Fibroblast of villous mesenchyme (primary cell): ENCODE data around the gene EVPLL. TPM values are rescaled to one million over a fixed set of nuclear protein-coding genes. Genes with fewer than 3 reads are reported as not detected.
"Not testable (repeated sequence)": the region's sequence is repeated elsewhere in the genome, so short reads cannot be mapped to it uniquely, and the experiment has no call there.

Source experiments
- DNase-seq: peaks from one replicate; pipeline ENCODE4 v3.0.0-alpha.2; 2010; ENCODE audit warnings: low read depth
- H3K4me3 ChIP-seq: 2 replicates; pipeline ENCODE4 v1.5.1; 2011; ENCODE audit warnings: low read depth, mild to moderate bottlenecking, low read length
- CTCF ChIP-seq: IDR thresholded peaks from 2 replicates; pipeline ENCODE4 v1.5.1; 2012; ENCODE audit warnings: low read depth, mild to moderate bottlenecking, low read length; ENCODE audit not compliant: insufficient read depth
- total RNA-seq: library from RNA; depleted of rRNA; stranded (reverse); fragments of >200 nt; gene quantifications from 2 replicates; pipeline ENCODE4 v1.2.3, GENCODE V29; 2012

Gene EVPLL
- total RNA-seq, 1 donor, result not detected

- no peak overlapping the region for H3K4me3 ChIP-seq
- no peak for DNase-seq
- TF ChIP-seq CTCF, result no peak
Observed at GRCh38 chr17:18379246-18380146, 1.9 kb downstream of the EVPLL start.

DNA sequence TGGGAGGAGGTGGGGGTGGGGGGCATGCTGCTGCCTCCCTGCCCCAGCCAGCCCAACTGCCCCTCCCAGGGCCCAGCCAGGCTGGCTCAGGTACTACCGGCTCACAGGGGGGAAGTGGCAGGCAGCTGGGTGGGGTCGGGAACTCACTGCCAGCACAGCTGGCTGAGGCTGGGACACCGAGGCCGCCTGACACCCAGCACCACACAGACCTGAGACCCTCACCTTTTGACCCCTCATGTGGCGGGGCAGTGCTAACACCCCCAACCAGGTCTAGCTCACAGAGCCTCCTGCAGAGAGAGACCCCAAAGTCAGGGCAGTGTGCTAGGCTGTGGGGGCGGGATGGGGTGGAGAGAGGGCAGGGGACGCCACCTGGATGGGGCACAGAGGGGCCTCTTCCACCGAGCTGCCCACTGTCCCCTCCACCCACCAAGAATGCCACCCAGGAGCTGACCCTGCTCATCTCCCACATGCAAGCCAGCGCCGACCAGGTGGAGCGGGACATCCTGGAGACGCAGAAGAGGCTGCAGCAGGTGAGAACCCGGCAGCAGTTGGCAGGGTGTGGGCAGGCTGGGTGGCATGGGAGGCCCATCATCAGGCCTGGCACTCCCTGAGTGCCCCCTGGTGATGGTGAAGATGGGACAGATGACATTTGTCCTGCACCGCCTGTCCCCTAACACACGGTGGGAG lies 3.0 kb downstream of the EVPLL start:
- no peak overlapping the region for H3K4me3 ChIP-seq
- TF ChIP-seq CTCF, result no peak
- no peak for DNase-seq

DNA sequence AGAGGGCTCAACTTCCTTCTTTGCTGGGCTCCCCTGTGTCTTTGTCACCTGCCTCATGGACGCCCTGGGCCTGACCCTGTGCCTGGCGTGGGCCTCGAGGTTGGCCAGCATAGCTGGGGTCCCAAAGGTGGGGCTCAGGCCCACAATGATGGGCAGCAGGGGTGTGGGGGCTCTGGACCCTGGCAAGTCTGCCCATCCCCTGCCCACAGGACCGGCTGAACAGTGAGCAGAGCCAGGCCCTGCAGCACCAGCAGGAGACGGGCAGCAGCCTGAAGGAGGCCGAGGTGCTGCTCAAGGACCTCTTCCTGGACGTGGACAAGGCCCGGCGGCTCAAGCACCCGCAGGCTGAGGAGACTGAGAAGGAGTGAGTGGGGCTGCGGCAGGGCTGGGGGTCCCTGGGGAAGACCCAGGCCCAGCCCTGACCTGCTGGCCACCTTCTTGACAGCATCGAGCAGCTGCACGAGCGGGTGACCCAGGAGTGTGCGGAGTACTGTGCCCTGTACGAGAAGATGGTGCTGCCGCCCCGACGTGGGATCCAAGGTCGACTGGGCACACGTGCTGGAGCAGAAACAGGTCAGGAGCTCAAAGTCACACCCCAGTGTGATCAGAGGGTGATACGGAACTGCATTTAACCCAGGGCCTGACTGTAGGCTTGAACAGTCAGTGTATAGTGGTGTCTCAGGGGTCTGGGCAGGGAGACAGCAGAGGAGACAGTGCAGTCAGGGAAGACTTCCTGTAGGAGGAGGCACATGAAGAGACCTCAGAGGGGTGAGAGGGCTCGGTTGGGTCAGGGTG lies 3.8 kb downstream of the EVPLL start:
- no peak for DNase-seq
- no peak overlapping the region for H3K4me3 ChIP-seq
- no peak for TF ChIP-seq CTCF

DNA sequence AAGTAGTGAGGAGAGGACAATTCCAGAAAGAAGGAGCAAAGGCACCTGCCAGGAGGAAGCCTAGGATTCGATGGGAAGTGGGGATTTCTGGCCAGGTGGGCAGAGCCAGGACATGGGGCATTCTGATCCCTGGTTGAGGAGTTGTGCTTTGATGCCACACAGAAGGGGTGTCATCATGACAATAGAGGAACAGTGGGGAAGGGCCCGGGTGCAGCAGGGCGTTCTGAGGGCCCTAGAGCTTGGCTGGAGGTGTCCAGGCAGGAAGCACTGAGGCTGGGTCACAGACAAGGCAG lies 4.3 kb downstream of the EVPLL start:
- H3K4me3 ChIP-seq, result no peak overlapping the region
- no peak for TF ChIP-seq CTCF
- no peak for DNase-seq

- no peak for TF ChIP-seq CTCF
- no peak overlapping the region for H3K4me3 ChIP-seq
- DNase-seq, result no peak
Observed at GRCh38 chr17:18382441-18383078, 5.0 kb downstream of the EVPLL start.

DNA sequence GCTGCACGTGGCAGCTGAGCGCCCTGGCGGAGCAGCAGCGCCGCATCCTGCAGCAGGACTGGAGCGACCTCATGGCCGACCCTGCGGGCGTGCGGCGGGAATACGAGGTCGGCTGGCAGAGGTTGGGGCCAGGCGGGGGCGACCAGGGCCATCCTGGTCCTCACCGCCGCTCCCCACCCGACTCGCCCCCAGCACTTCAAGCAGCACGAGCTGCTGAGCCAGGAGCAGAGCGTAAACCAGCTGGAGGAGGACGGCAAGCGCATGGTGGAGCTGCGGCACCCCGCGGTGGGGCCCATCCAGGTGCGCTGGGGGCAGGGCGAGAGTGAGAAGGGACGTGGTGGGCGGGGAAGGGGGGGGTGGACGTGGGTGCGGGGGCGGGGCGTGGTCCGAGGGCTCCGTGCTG lies 5.5 kb downstream of the EVPLL start:
- H3K4me3 ChIP-seq, DNase-seq: not testable (repeated sequence)

- not testable (repeated sequence) for H3K4me3 ChIP-seq, DNase-seq
Observed at GRCh38 chr17:18384271-18384670, 6.7 kb downstream of the EVPLL start.

DNA sequence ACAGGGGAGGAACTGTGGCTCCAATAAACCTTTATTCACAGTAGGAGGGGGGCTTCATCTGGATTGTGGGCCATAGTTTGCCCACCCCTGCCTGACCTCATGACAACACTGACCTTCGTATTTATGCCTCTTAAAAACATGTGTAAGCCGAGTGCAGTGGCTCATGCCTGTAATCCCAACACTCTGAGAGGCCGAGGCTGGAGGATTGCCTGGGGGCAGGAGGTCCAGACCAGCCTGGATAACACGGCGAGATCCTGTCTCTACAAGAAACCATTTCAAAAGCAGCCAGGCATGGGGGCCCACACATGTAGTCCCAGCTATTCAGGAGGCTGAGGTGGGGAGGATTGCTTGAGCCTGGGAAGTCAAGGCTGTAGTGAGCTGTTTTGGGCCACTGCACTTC lies 10.0 kb downstream of the EVPLL start:
- not testable (repeated sequence) for DNase-seq, H3K4me3 ChIP-seq

DNA sequence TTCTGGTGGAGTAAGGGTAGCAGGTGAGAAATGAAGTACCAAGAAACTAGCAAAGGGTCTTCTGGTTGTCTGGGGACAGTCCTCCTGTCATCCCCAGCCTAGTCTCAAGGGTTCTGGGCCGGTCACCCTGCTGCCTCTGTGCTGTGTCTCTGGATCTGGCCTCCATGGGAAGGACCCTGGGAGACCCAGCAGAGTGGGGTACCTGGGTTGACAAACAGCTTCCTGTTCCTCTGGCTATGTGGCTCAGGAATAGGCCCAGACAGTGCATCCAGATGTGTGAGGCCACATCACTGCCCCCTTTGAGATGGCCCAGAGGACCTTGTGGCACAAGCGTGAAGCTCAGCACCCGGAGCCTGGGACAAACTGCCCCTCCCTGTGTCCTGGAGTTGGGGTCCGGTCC lies 10.7 kb downstream of the EVPLL start:
- not testable (repeated sequence) for DNase-seq, H3K4me3 ChIP-seq

GRCh38 chr17:18388728-18389127 lies 11.2 kb downstream of the EVPLL start:
- H3K4me3 ChIP-seq, result not testable (repeated sequence)

DNA sequence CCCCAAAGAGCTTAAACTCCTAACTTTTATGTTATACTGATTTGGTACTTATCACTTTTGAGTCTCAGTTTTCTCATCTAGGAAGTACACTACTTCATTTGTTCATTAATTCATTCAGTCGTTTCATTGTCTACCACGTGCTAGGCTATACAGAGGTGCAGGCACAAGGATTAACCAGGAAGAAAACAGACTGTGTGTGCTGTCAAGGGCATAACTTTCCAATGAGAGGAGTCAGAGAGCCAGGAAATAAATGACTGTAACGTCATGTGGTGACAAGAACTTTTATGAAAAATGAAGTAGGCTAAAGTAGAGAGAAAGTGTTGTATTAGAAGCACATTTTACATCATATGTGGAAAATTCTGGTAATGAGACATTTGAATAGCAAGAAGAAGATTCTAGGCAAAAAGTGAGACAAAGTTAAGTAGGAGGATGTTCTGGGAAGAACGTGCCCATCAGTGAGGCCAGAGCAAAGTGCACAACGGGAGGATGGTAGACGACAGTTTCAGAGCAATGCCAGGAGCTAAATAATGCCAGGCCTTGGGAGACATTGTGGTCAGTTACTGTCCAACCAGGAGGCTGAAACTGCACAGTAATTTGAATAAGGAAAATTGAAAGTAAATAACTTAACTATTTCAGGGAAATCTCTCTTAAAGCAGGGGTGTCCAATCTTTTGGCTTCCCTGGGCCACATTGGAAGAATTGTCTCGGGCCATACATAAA lies 24.5 kb downstream of the EVPLL start:
- DNase-seq, H3K4me3 ChIP-seq: not testable (repeated sequence)

More at GRCh38 chr17:18388728-18389127, 11.2 kb downstream of the EVPLL start:
- not testable (repeated sequence) for DNase-seq
